ENCODE measurements around the gene CIT. TPM values are rescaled to one million over a fixed set of nuclear protein-coding genes. Genes with fewer than 3 reads are reported as not detected.
A peak's percentile ranks its signal among the peaks of the same experiment; 100 is the strongest.

Gene CIT
- total RNA-seq, 1 experiment from 2014 or later = 58.9 TPM

DNA sequence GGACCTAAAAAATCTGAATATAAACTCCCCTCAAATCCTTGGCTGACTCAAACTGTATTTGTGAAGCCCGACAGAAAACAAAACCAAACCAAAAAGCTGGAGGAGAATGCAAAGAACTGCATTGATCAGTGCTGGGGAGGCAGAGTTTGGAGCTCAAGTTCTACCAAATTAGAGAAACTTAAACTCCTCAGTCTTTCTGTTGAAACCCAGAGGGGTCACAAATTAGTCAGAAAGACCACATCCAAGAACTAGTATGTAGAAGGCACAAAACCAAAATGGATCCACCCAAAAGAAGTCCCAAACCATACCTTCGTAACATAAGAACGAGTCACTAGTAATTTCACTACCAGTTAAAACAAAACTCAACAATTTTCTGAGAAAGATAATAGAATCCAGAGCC lies 224.5 kb downstream of the CIT start:
- Histone ChIP-seq H3K27ac (ENCODE audit: low read length) (no peak overlapping the region), H3K4me3 (ENCODE audit: low read length) (no peak overlapping the region), H3K9ac (ENCODE audit: low read length) (no peak overlapping the region), H3K4me2 (ENCODE audit: low read length) (no peak overlapping the region), H4K20me1 (ENCODE audit: low read length) (no peaks in the 10 kb centered on the region), H3K4me1 (ENCODE audit: insufficient read depth, low read length) (no peaks in the 10 kb centered on the region), H3K79me2 (ENCODE audit: low read length) (no peaks in the 10 kb centered on the region), H3K9me2 (replicated peaks; ENCODE audit: low read length) (no peaks in the 10 kb centered on the region), H3K9me3 (ENCODE audit: low read length) (0 out of 2 replicates have a peak, but pooled peaks cover 15% of the 10 kb centered on the region), H3K27me3 (ENCODE audit: low read length) (peaks cover 11% of the 10 kb centered on the region), H3K36me3 (ENCODE audit: low read depth, low read length) (no peaks in the 10 kb centered on the region), H2AFZ (ENCODE audit: low read length) (no peak overlapping the region), H3F3A (ENCODE audit: low read length, unreplicated experiment) (no peaks in the 10 kb centered on the region)
- TF ChIP-seq EZH2 (IDR thresholded peaks at IDR 0.05; ENCODE audit: low read length, unreplicated experiment) = no peak
- no TSS peak for BruUV-seq (replicated peaks)
- CTCF ChIA-PET = no interaction called here
- intact Hi-C loops (cut with micrococcal nuclease) = loop anchor here (10.0 kb wide), 1 partner anchor 1248 kb away; no protein-coding TSS in a partner anchor
- POLR2A ChIA-PET (ENCODE audit: unreplicated experiment) = no interaction called here
- ATAC-seq = no peak
- DNase-seq = no peak

DNA sequence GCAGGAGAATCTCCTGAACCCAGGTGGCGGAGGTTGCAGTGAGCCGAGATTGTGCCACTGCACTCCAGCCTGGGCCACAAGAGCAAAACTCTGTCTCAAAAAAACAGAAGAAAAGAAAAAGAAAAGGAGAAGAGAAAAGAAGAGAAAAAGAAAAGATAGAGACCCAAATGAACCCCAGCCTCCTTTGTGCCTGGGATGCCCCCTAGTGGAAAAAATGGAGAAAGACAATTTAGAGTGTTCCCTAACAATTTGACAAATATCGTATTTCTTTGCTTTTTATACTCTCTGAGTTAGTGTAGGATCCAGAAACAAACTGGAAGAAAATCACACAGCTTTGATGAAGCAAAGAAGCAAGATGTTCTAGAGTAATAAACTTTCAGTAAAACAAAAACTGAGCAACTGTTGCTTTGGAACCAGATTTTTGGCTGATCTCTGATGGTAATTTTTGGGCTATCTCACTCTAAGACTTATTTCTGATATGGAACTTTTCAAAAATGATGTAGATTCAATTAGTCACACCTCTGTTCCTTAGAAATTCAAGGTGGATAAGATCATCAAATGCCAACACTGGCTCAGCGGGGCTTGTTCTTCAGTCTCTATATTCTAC lies 227.8 kb downstream of the CIT start:
- peaks cover 27% of the 10 kb centered on the region for H3K27me3 ChIP-seq (ENCODE audit: low read length)
- no peak overlapping the region for H3K9ac ChIP-seq (ENCODE audit: low read length)
- no peak overlapping the region for H3K4me3 ChIP-seq (ENCODE audit: low read length)
- 0 out of 2 replicates have a peak overlapping the region, but pooled peaks have one; percentile 5 for H3K4me2 ChIP-seq (ENCODE audit: low read length)
- no peaks in the 10 kb centered on the region for H3K79me2 ChIP-seq (ENCODE audit: low read length)
- DNase-seq (peak; percentile 61), ATAC-seq (peak; percentile 37; the same call in 1 of the 2 replicates)
- POLR2A ChIA-PET (ENCODE audit: unreplicated experiment) = no interaction called here
- no TSS peak for BruUV-seq (replicated peaks)
- no peaks in the 10 kb centered on the region for H3K36me3 ChIP-seq (ENCODE audit: low read depth, low read length)
- 0 out of 2 replicates have a peak, but pooled peaks cover 15% of the 10 kb centered on the region for H3K9me3 ChIP-seq (ENCODE audit: low read length)
- H4K20me1 ChIP-seq (ENCODE audit: low read length) = no peaks in the 10 kb centered on the region
- intact Hi-C loops (cut with micrococcal nuclease) = loop anchor here (5.0 kb wide), 1 partner anchor 102 kb away; no protein-coding TSS in a partner anchor
- no peaks in the 10 kb centered on the region for H3K4me1 ChIP-seq (ENCODE audit: insufficient read depth, low read length)
- no peak for TF ChIP-seq EZH2 (IDR thresholded peaks at IDR 0.05; ENCODE audit: low read length, unreplicated experiment)
- TF ChIP-seq CTCF (conservative IDR thresholded peaks at IDR 0.05; ENCODE audit: low read depth, low read length) = peak; percentile 92
- CTCF ChIA-PET = interaction anchor here (0.6 to 0.7 kb wide), 3 partner anchors 10 to 1541 kb away, joined by 4 to 11 read pairs (median 10); no protein-coding TSS in a partner anchor
- H3K9me2 ChIP-seq (replicated peaks; ENCODE audit: low read length) = no peaks in the 10 kb centered on the region
- H3F3A ChIP-seq (ENCODE audit: low read length, unreplicated experiment) = no peaks in the 10 kb centered on the region
- H3K27ac ChIP-seq (ENCODE audit: low read length) = no peak overlapping the region
- no peak overlapping the region for H2AFZ ChIP-seq (ENCODE audit: low read length)

- ChIA-PET POLR2A (ENCODE audit: unreplicated experiment) (no interaction called here), CTCF (no interaction called here)
- intact Hi-C loops (cut with micrococcal nuclease) = loop anchor here (5.0 kb wide), 1 partner anchor 98 kb away; no protein-coding TSS in a partner anchor
- H3K4me3 ChIP-seq (ENCODE audit: low read length) = no peak overlapping the region
- H3K27me3 ChIP-seq (ENCODE audit: low read length) = peaks cover 41% of the 10 kb centered on the region; the same call in 1 of the 2 replicates
- no TSS peak for BruUV-seq (replicated peaks)
- ATAC-seq (no peak), DNase-seq (no peak)
- H3K9me2 ChIP-seq (replicated peaks; ENCODE audit: low read length) = no peaks in the 10 kb centered on the region
- H3K36me3 ChIP-seq (ENCODE audit: low read depth, low read length) = no peaks in the 10 kb centered on the region
- H3K79me2 ChIP-seq (ENCODE audit: low read length) = no peaks in the 10 kb centered on the region
- TF ChIP-seq EZH2 (IDR thresholded peaks at IDR 0.05; ENCODE audit: low read length, unreplicated experiment) = no peak
- no peak for TF ChIP-seq EZH2phosphoT487 (IDR thresholded peaks at IDR 0.05; ENCODE audit: borderline replicate concordance, low read length)
- no peak for TF ChIP-seq CTCF (conservative IDR thresholded peaks at IDR 0.05; ENCODE audit: low read depth, low read length)
- no peak overlapping the region for H3K27ac ChIP-seq (ENCODE audit: low read length)
- no peaks in the 10 kb centered on the region for H3K9me3 ChIP-seq (ENCODE audit: low read length)
- H3K9ac ChIP-seq (ENCODE audit: low read length) = no peak overlapping the region
- H2AFZ ChIP-seq (ENCODE audit: low read length) = no peak overlapping the region
- no peaks in the 10 kb centered on the region for H4K20me1 ChIP-seq (ENCODE audit: low read length)
- no peaks in the 10 kb centered on the region for H3F3A ChIP-seq (ENCODE audit: low read length, unreplicated experiment)
- H3K4me1 ChIP-seq (ENCODE audit: insufficient read depth, low read length) = no peaks in the 10 kb centered on the region
- H3K4me2 ChIP-seq (ENCODE audit: low read length) = no peak overlapping the region
These were observed 231.5 kb downstream of the CIT start for GRCh38 chr12:119645535-119646059.
